ENCODE data around the gene GCGR.

The GCGR gene

GRCh38 chr17:81845881-81846742 is 42.2 kb downstream of the GCGR start:
- FAIRE-seq: no peak
- DNase-seq (ENCODE audit: extremely low spot score, insufficient read length, low read depth): no peak

- no peak for DNase-seq (ENCODE audit: extremely low spot score, insufficient read length, low read depth)
- FAIRE-seq: no peak
Observed at GRCh38 chr17:81846743-81847689, 43.1 kb downstream of the GCGR start.

- DNase-seq (ENCODE audit: extremely low spot score, insufficient read length, low read depth) (no peak), FAIRE-seq (no peak)
Observed at GRCh38 chr17:81849457-81849856, 45.5 kb downstream of the GCGR start.

- no peak for FAIRE-seq
Observed at GRCh38 chr17:81851423-81851822, 47.5 kb downstream of the GCGR start.

GRCh38 chr17:81852237-81852636 is 48.3 kb downstream of the GCGR start:
- no peak for FAIRE-seq
- no peak for DNase-seq (ENCODE audit: extremely low spot score, insufficient read length, low read depth)

More at GRCh38 chr17:81851423-81851822, 47.5 kb downstream of the GCGR start:
- no peak for DNase-seq (ENCODE audit: extremely low spot score, insufficient read length, low read depth)

- no peak for FAIRE-seq
- DNase-seq (ENCODE audit: extremely low spot score, insufficient read length, low read depth): no peak
Observed at GRCh38 chr17:81854974-81855774, 51.2 kb downstream of the GCGR start.

GRCh38 chr17:81858170-81858966 is 54.4 kb downstream of the GCGR start:
- FAIRE-seq (no peak), DNase-seq (ENCODE audit: extremely low spot score, insufficient read length, low read depth) (no peak)

GRCh38 chr17:81858967-81859905 is 55.3 kb downstream of the GCGR start:
- DNase-seq (ENCODE audit: extremely low spot score, insufficient read length, low read depth) (no peak), FAIRE-seq (no peak)

GRCh38 chr17:81859906-81860755 is 56.2 kb downstream of the GCGR start, which contains the start of gene P4HB:
Gene P4HB, minus strand, starts transcription at chr17:81860535. Its CDS starts 64 bp downstream, at chr17:81860471.
- no peak for FAIRE-seq
- no peak for DNase-seq (ENCODE audit: extremely low spot score, insufficient read length, low read depth)

GRCh38 chr17:81860756-81861568 is 57.0 kb downstream of the GCGR start:
- peak; percentile 96 for DNase-seq (ENCODE audit: extremely low spot score, insufficient read length, low read depth)
- FAIRE-seq: peak; percentile 100

- FAIRE-seq: no peak
- DNase-seq (ENCODE audit: extremely low spot score, insufficient read length, low read depth): no peak
Observed at GRCh38 chr17:81863123-81863675, 59.2 kb downstream of the GCGR start.
